Activated B cell treated with CpG ODN at 0.5 μM for 24 hours (primary cell): ENCODE results near the gene KHSRP. TPM values are rescaled to one million over a fixed set of nuclear protein-coding genes. Genes with fewer than 3 reads are reported as not detected.
"Not testable (repeated sequence)": the region's sequence is repeated elsewhere in the genome, so short reads cannot be mapped to it uniquely, and the experiment has no call there.

Source experiments
- ATAC-seq: fragments of 200-7000 bp; cut with Tn5 transposase; one replicate; pipeline ENCODE4 v1.10.0; 2021; ENCODE audit warnings: low read depth, mild to moderate bottlenecking, moderate library complexity
- CTCF ChIA-PET: fragments of 350-600 bp; sonication (Branson Sonifier 250); formaldehyde crosslinking; loops from one replicate; lab custom pipeline; 2021; ENCODE audit warnings: antibody characterized with exemption; lab: Charles Lee
- POLR2A ChIA-PET: fragments of 350-600 bp; sonication (Branson Sonifier 250); formaldehyde crosslinking; loops from one replicate; lab custom pipeline; 2021; ENCODE audit warnings: antibody characterized with exemption; lab: Charles Lee
- DNase-seq: peaks from one replicate; pipeline ENCODE4 v3.0.0; 2022
- H3K27ac Mint-ChIP-seq: one replicate; pipeline ENCODE4 v1.8.0; 2020; ENCODE audit warnings: mixed read lengths
- H3K27me3 Mint-ChIP-seq: one replicate; pipeline ENCODE4 v1.8.0; 2021; ENCODE audit warnings: mixed read lengths
- H3K36me3 Mint-ChIP-seq: one replicate; pipeline ENCODE4 v1.8.0; 2021; ENCODE audit warnings: low read depth, mixed read lengths
- H3K4me1 Mint-ChIP-seq: one replicate; pipeline ENCODE4 v1.8.0; 2021; ENCODE audit warnings: mixed read lengths
- H3K4me3 Mint-ChIP-seq: one replicate; pipeline ENCODE4 v1.8.0; 2020; ENCODE audit warnings: mild to moderate bottlenecking, mixed read lengths
- H3K9me3 Mint-ChIP-seq: one replicate; pipeline ENCODE4 v1.8.0; 2020; ENCODE audit warnings: mixed read lengths
- intact Hi-C: fragments of 100-400 bp; cut with micrococcal nuclease; formaldehyde crosslinking; loops from one replicate; pipeline ENCODE4 v1.15.1; 2024
- total RNA-seq: library from RNA; stranded (reverse); gene quantifications from 2 replicates; pipeline ENCODE4 v1.2.3, GENCODE V29; 2022
- TF ChIP-seq, protein P1 (sequence below): fragments of 200-600 bp; IDR thresholded peaks from one replicate; pipeline ENCODE4 v1.8.0; 2022; ENCODE audit warnings: antibody characterized with exemption, mild to moderate bottlenecking

Gene KHSRP
- total RNA-seq, 1 donor from 2014 or later = 251 TPM

DNA sequence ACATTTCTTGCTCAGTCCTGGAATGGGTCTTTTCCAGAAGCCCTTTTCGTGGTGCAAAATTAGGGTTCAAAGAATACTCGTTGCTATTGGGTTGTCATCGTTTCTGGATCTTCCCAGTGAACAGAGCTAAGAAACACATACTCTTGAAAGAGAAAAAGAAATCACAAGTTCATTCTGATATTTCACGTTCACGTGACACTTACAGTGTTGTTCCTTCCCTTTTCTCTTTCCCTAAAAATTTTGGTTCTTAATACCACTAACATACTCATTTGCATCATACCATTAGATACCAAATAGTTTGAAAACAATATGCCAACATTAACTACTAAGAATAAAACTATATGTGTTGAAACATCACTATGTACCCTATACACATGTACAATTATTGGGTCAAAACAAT lies 18.2 kb downstream of the KHSRP start:
- H3K4me1 Mint-ChIP-seq = no peaks in the 10 kb centered on the region
- H3K36me3 Mint-ChIP-seq = no peaks in the 10 kb centered on the region
- H3K27me3 Mint-ChIP-seq = no peaks in the 10 kb centered on the region
- no peaks in the 10 kb centered on the region for H3K9me3 Mint-ChIP-seq
- ChIA-PET POLR2A (interaction anchor here (0.7 kb wide), 1 partner anchor 43 kb away, joined by 4 read pairs; no protein-coding TSS in a partner anchor), CTCF (interaction anchor here (0.6 kb wide), 1 partner anchor 608 kb away, joined by 3 read pairs; no protein-coding TSS in a partner anchor)
- TF ChIP-seq, protein P1, sequence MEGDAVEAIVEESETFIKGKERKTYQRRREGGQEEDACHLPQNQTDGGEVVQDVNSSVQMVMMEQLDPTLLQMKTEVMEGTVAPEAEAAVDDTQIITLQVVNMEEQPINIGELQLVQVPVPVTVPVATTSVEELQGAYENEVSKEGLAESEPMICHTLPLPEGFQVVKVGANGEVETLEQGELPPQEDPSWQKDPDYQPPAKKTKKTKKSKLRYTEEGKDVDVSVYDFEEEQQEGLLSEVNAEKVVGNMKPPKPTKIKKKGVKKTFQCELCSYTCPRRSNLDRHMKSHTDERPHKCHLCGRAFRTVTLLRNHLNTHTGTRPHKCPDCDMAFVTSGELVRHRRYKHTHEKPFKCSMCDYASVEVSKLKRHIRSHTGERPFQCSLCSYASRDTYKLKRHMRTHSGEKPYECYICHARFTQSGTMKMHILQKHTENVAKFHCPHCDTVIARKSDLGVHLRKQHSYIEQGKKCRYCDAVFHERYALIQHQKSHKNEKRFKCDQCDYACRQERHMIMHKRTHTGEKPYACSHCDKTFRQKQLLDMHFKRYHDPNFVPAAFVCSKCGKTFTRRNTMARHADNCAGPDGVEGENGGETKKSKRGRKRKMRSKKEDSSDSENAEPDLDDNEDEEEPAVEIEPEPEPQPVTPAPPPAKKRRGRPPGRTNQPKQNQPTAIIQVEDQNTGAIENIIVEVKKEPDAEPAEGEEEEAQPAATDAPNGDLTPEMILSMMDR = no peak
- DNase-seq = no peak
- intact Hi-C loops = no loop called here
- H3K27ac Mint-ChIP-seq = no peak overlapping the region
- no peak for ATAC-seq
- no peak overlapping the region for H3K4me3 Mint-ChIP-seq

DNA sequence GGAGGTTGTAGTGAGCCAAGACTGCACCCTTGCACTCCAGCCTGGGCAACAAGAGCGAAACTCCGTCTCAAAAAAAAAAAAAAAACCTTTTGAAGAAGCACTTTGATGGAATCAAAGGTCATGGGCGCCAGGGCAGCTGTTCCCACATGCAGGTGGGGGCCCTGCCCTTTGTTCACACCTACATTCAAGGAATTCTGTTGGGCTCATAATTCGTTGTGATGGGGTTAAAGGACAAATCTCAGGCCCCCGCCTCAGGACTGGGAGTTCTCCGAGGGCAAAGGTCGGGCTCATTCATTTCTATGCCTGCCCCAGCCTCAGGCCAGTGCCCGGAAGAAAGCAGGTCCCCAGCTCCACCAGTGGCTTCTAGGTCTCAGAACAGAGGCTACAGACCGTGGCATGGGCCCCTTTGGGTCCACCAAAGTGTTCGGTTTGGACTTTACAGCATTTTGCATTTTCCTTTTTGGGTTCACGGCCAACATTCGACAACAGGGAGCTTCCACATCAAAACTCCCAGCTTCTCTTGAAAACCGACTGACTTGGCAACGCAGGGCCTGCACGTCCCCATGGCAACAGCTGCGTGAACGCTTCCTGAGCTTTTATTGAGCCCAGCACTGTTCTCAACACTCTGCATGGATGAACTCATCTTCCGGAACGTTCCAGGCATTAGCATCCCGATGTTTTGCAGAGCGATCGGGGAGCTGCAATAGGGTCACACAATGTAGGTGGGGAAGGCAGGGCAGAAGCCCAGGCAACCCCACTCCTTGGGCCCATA lies 21.6 kb downstream of the KHSRP start:
- ATAC-seq (no peak), DNase-seq (no peak)
- Mint-ChIP-seq H3K27me3 (no peaks in the 10 kb centered on the region), H3K27ac (no peak overlapping the region), H3K9me3 (no peaks in the 10 kb centered on the region), H3K36me3 (no peaks in the 10 kb centered on the region), H3K4me3 (no peak overlapping the region), H3K4me1 (no peaks in the 10 kb centered on the region)
- intact Hi-C loops = no loop called here
- TF ChIP-seq, protein P1 = no peak
- ChIA-PET CTCF (no interaction called here), POLR2A (interaction anchor here (1.0 kb wide), 1 partner anchor 10 kb away, joined by 3 read pairs; the partner anchor contains the start of gene GTF2F1)

DNA sequence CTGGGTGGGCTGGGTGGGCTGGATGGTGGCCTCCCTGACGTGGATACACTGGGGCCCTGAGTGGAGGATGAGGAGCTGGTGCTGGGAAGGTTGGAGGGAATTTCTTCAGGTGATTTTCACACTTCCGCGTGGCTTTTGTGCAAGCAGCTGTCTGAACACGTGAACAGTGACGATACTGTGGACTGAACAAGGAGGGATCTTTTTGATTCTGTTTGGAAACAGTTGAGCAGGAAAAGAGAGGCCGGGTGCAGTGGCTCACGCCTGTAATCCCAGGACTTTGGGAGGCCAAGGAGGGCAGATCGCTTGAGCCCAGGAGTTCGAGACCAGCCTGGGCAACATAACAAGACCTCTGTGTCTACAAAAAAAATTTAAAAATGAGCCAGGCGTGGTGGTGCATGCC lies 22.6 kb downstream of the KHSRP start:
- DNase-seq (no peak), ATAC-seq (no peak)
- intact Hi-C loops = no loop called here
- Mint-ChIP-seq H3K27ac (no peak overlapping the region), H3K9me3 (no peaks in the 10 kb centered on the region), H3K4me1 (no peaks in the 10 kb centered on the region), H3K4me3 (no peak overlapping the region), H3K36me3 (no peaks in the 10 kb centered on the region), H3K27me3 (no peaks in the 10 kb centered on the region)
- TF ChIP-seq, protein P1 = no peak
- POLR2A ChIA-PET = interaction anchor here (0.6 kb wide), 1 partner anchor 164 kb away, joined by 4 read pairs; no protein-coding TSS in a partner anchor
- CTCF ChIA-PET = no interaction called here

DNA sequence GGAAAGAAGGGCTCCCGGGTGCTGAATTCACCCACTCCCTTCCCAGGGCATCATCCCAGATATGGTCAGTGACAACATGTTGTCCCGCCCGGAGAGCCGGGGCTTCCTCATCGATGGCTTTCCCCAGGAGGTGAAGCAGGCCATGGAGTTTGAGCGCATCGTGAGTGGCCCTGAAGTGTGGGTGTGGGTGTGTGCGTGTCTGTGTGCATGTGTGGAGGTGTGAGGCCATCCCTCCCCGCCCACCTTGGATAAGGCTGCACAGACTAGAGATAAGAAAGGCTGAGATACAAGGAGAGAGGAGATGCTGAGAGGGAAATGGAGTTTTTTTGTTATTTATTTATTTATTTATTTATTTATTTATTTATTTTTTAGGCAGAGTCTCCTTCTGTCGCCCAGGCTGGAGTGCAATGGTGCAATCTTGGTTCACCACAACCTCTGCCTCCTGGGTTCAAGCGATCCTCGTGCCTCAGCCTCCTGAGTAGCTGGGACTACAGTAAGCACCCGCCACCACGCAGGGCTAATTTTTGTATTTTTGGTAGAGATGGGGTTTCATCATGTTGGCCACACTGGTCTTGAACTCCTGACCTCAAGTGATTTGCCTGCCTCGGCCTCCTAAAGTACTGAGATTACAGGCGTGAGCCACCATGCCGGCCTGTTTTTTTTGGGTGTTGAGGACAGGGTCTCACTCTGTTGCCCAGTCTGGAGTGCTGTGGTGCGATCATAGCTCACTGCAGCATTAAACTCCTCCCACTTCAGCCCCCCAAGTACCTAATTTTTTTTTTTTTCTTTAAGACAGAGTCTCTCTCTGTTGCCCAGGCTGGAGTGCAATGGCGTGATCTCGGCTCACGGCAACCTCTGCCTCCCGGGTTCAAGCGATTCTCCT lies 24.3 kb downstream of the KHSRP start:
- DNase-seq, H3K4me1 Mint-ChIP-seq, H3K4me3 Mint-ChIP-seq, H3K27me3 Mint-ChIP-seq, intact Hi-C loops, H3K36me3 Mint-ChIP-seq, ATAC-seq, CTCF ChIA-PET, H3K9me3 Mint-ChIP-seq, H3K27ac Mint-ChIP-seq: not testable (repeated sequence)
- POLR2A ChIA-PET = interaction anchor here (0.8 kb wide), 1 partner anchor 27 kb away, joined by 4 read pairs; no protein-coding TSS in a partner anchor

DNA sequence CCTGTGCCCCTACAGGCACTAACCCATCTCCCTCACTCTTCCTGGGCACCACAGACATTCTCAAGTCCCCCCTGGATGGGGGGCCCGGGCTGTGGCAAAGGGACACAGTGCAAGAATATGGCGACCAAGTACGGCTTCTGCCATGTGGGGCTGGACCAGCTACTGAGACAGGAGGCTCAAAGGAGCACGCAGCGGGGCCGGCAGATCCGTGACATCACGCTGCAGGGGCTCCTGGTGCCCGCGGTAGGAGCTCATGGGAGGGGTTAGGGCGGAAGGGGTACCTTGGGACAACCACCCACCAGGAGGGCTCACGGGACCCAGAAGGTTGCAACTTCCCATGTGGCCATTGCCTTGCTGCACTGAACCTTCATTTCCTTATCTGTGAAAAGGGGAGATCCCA lies 28.3 kb downstream of the KHSRP start:
- ChIA-PET POLR2A (no interaction called here), CTCF (no interaction called here)
- no peaks in the 10 kb centered on the region for H3K9me3 Mint-ChIP-seq
- ATAC-seq = no peak
- H3K27me3 Mint-ChIP-seq = no peaks in the 10 kb centered on the region
- intact Hi-C loops = no loop called here
- H3K4me1 Mint-ChIP-seq = peaks cover 19% of the 10 kb centered on the region
- H3K27ac Mint-ChIP-seq = no peak overlapping the region
- peaks cover 14% of the 10 kb centered on the region for H3K36me3 Mint-ChIP-seq
- no peak overlapping the region for H3K4me3 Mint-ChIP-seq
- no peak for DNase-seq
- TF ChIP-seq, protein P1 = no peak
